ENCODE results near the gene EXOC3L4. TPM values are rescaled to one million over a fixed set of nuclear protein-coding genes. Genes with fewer than 3 reads are reported as not detected.
A peak's percentile ranks its signal among the peaks of the same experiment; 100 is the strongest.

Gene EXOC3L4
- total and polyA plus RNA-seq, 2 of the 8 experiments (the other 6 are each of a cell fraction or from before 2014, with no cell fraction given), result 0.45 to 0.57 TPM

- Histone ChIP-seq H3K14ac (ENCODE audit: insufficient read length) (no peak overlapping the region), H3K79me1 (ENCODE audit: low read depth, low read length) (no peaks in the 10 kb centered on the region), H3K23ac (ENCODE audit: insufficient read length) (no peak overlapping the region), H2BK5ac (ENCODE audit: low read depth, low read length) (no peak overlapping the region), H3K27me3 (replicated peaks in 1 of 4; ENCODE audit: control insufficient read depth in 3 of 4, extremely low read depth in 1 of 4, insufficient read depth in 3 of 4, low read length in 3 of 4) (peaks cover 0 to 45% (median 36%) of the 10 kb centered on the region in 4 experiments; a peak in 6 of 7 replicates), H3K18ac (ENCODE audit: extremely low read depth, low read length) (no peak overlapping the region), H2BK120ac (replicated peaks; ENCODE audit: low read depth, low read length) (no peak overlapping the region), H3K4me3 (ENCODE audit: extremely low read depth in 1 of 4, insufficient read depth in 2 of 4, low read depth in 3 of 4, low read length in 4 of 4) (no peak overlapping the region), H3K27ac (ENCODE audit: low read depth, low read length) (no peak overlapping the region), H2BK12ac (ENCODE audit: low read depth, low read length) (0 out of 2 replicates have a peak overlapping the region, but pooled peaks have one; percentile 50), H3K4me1 (replicated peaks in 1 of 4; ENCODE audit: control insufficient read depth in 3 of 4, insufficient read depth in 4 of 4, low read length in 3 of 4) (peaks cover 0 to 39% (median 28%) of the 10 kb centered on the region in 4 experiments; a peak in 6 of 7 replicates), H3K79me2 (ENCODE audit: control insufficient read depth in 1 of 2, insufficient read depth in 2 of 2, low read length in 2 of 2) (no peaks in the 10 kb centered on the region), H2BK15ac (ENCODE audit: low read length) (peak overlapping the region; percentile 72; the same call in 1 of the 2 replicates), H3K36me3 (ENCODE audit: control insufficient read depth in 2 of 4, insufficient read depth in 4 of 4, low read length in 3 of 4) (no peaks in the 10 kb centered on the region; a peak in 1 of 8 replicates), H4K91ac (replicated peaks; ENCODE audit: insufficient read length, low read length) (no peak overlapping the region), H3K4ac (replicated peaks; ENCODE audit: insufficient read length, low read depth, low read length) (no peak overlapping the region), H4K5ac (ENCODE audit: insufficient read length, low read depth, low read length) (no peak overlapping the region), H2AFZ (ENCODE audit: low read length) (no peak overlapping the region), H4K20me1 (replicated peaks in 1 of 2; ENCODE audit: control insufficient read depth in 1 of 2, insufficient read depth in 2 of 2, low read length in 2 of 2) (peaks cover 6 to 12% of the 10 kb centered on the region in 2 experiments), H2AK5ac (ENCODE audit: low read depth, low read length) (peak overlapping the region; percentile 71; the same call in 1 of the 2 replicates), H4K8ac (ENCODE audit: extremely low read depth, insufficient read depth, low read length) (no peak overlapping the region; the same call in 1 of the 2 replicates), H2BK20ac (ENCODE audit: low read length) (no peak overlapping the region), H3K23me2 (ENCODE audit: low read depth, low read length) (peaks cover 5% of the 10 kb centered on the region; the same call in 1 of the 2 replicates), H3K4me2 (ENCODE audit: insufficient read depth in 1 of 2, low read depth in 2 of 2, low read length in 2 of 2) (no peak overlapping the region), H3K9ac (replicated peaks in 1 of 4; ENCODE audit: extremely low read depth in 1 of 4, low read depth in 3 of 4, low read length in 3 of 4) (no peak overlapping the region), H3K9me3 (ENCODE audit: insufficient read depth in 2 of 2, low read depth in 1 of 2, low read length in 1 of 2) (no peaks in the 10 kb centered on the region), H3K56ac (replicated peaks; ENCODE audit: insufficient read length, low read depth, low read length) (no peak overlapping the region)
- FAIRE-seq (no peak), DNase-seq (ENCODE audit: low read depth in 1 of 2, low spot score in 2 of 2) (no peak)
- TF ChIP-seq GABPA (IDR thresholded peaks at IDR 0.05; ENCODE audit: borderline replicate concordance, insufficient read depth, low read length), result no peak
- TF ChIP-seq BCL11A (IDR thresholded peaks at IDR 0.05; ENCODE audit: low read depth in 2 of 2, low read length in 2 of 2), result no peak
- no peak for TF ChIP-seq SP4 (IDR thresholded peaks at IDR 0.05; ENCODE audit: low read length)
- no peak for TF ChIP-seq ASH2L (IDR thresholded peaks at IDR 0.05; ENCODE audit: low read length)
- TF ChIP-seq NANOG (IDR thresholded peaks at IDR 0.05; ENCODE audit: insufficient read depth, low read depth, low read length, poor library complexity, severe bottlenecking), result no peak
- no peak for TF ChIP-seq POLR2AphosphoS5 (IDR thresholded peaks at IDR 0.05; ENCODE audit: low read depth, low read length)
- no peak for TF ChIP-seq BACH1 (IDR thresholded peaks at IDR 0.05; ENCODE audit: low read length)
- TF ChIP-seq SIN3A (conservative IDR thresholded peaks at IDR 0.05 in 1 of 2, IDR thresholded peaks at IDR 0.05 in 1 of 2; ENCODE audit: low read depth in 1 of 2, low read length in 2 of 2), result no peak
- TF ChIP-seq CHD2 (IDR thresholded peaks at IDR 0.05; ENCODE audit: low read length), result no peak
- no peak for TF ChIP-seq JUN (IDR thresholded peaks at IDR 0.05; ENCODE audit: low read depth, low read length)
- no peak for TF ChIP-seq KDM5A (IDR thresholded peaks at IDR 0.05; ENCODE audit: low read length)
- POLR2A ChIA-PET (ENCODE audit: partially characterized antibody), result interaction anchor here (0.9 to 4.6 kb wide), 2 partner anchors 12 to 20 kb away, joined by 5 to 26 read pairs; no protein-coding TSS in a partner anchor
- CTCF ChIA-PET (ENCODE audit: partially characterized antibody), result interaction anchor here (1.0 to 18.4 kb wide), 17 partner anchors 9 to 208 kb away, joined by 3 to 276 read pairs (median 8); no protein-coding TSS in a partner anchor
- WGBS, 2 experiments (ENCODE audit: extremely low coverage in 1 of 2, insufficient coverage in 1 of 2, insufficient read length in 1 of 2, insufficient replicate concordance in 2 of 2, low coverage in 1 of 2, low lambda C conversion rate in 2 of 2, missing lambda C conversion rate in 1 of 2), result 90% methylated on average over 12 of the region's 13 CpGs; no CpG with 5 or more reads in 1 of the 2 experiments
Observed at GRCh38 chr14:103125098-103126070, 30.9 kb downstream of the EXOC3L4 start.

All from H1 (cell line).